Measurements from ENCODE around the gene ANXA8L1.
"Not testable (repeated sequence)": the region's sequence is repeated elsewhere in the genome, so short reads cannot be mapped to it uniquely, and the experiment has no call there.

The ANXA8L1 gene

DNA sequence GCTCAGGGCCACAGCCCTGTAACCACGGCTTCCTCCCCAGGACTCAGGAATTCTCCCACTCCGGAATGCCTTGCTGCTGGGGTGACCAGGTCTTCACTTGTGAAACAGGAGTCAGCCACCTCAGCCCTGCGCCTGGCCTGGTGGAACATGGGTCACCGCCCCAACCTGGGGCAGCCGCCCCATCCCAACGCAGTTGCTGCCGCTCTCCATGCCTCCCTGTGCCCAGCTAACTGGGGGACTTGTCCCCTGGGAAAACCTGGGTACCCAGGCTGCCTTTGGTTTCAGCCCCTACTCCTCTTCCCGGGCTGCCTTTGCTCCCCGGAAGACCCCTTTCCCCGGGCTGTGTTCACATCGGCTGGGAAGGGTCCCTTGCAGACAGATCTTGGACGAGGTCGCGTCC lies 22.2 kb downstream of the ANXA8L1 start:
- not testable (repeated sequence) for DNase-seq (ENCODE audit: low read depth in 2 of 2)

DNA sequence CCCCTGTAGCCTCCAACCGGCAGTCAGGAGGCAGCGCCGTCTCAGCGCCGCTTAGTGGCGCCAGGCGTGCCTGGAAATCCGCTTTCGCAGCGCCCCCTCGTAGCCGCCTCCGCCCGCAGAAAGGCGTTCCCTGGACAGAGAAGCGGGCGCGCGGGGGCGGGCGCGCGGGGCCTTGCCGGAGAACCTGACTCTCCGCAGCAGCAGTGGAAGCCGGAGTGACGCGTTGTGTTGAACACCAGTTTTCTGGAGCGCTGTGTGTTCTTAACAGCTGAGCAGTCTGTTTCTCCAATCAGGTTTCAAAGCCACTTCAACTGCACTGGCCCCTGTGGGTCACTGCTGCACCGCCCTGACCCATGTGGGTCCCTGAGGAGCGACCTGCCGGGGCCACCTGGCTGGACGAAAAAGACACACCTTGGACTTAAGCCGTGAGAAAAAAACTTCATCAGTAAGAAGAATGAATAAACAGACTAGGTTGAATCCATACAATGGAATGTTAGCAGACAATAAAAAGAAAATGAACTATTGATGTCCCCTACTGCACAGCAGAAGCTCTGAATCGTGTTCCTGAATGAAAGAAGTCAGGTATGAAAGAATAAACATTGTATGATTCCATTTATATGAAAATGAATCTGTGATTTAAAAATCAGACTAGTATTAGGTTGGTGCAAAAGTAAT lies 22.8 kb downstream of the ANXA8L1 start:
- not testable (repeated sequence) for DNase-seq (ENCODE audit: low read depth in 2 of 2)

DNA sequence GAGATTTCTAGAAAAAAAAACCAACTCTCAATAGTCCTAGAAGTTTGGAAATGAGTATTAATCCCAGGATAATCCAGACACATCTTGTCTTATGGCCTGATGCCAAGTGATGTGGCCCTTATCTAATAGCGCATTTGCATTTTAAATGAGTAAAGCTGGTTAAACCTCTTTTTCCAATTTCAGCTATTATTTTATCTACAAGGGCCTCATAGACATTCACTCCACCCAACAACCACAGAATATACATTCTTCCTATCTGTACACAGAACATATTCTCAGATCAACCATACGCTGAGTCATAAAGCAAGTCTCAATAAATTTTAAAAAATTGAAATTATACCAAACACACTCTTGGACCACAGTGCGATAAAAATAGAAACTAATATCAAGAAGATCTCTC lies 34.0 kb downstream of the ANXA8L1 start:
- DNase-seq (ENCODE audit: low read depth in 2 of 2): not testable (repeated sequence)

DNA sequence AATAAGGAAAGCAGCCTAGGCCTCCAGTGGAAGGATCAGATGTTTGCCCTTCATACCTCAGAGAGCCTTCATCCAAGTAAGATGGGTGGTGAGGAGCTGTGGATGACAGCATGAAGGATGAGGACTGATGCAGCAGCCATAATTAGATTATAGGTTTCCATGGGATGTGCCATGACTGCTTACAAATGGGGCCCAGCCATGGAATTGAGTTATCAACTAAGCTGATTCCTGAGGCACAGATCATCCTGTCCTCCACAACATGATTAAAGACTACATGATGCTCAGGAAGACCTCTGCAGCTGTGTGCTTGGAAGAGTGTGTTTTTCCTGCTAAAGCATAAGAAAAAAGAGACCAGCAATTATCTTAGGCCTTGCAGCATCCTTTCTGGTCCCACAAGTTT lies 35.5 kb downstream of the ANXA8L1 start:
- not testable (repeated sequence) for DNase-seq (ENCODE audit: low read depth in 2 of 2)

DNA sequence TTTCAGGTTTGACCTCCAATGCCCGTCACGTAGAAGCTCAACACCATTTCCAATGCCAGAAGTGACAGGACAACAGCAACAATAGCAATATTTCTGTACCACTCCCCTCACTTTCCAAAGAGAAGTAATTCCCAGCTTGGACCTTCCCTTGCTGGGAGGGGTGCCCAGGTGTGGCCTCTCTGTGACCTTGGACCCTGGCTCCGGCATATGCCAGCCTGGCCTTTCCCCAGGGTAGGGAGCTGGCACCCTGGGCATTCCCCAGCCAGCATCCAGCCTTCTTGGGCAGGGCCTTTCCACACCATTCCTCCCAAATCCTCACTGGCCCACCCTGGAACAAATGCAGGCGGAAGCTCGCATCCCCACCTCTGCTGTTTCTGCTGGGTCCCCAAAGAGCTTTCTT lies 37.1 kb downstream of the ANXA8L1 start:
- DNase-seq (ENCODE audit: low read depth in 2 of 2): not testable (repeated sequence)

DNA sequence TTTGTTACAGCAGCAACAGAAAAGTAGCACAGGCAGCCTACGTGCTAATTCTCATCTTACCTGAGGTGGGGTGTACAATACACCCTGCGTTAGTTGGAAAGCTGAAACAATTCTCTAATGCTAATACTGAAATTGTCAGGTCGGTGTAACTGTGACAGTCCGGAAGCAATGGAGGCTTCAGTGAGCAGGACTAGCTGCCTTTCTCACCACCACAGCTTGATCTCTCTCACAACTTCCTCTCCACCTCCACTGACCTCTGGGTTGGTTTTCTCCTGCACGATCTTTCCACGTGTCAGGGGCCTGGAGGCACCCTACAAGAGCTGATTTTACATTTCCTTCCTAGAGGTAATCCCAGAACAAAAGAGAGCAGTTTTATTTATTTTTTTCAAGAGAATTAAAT lies 39.7 kb downstream of the ANXA8L1 start:
- not testable (repeated sequence) for DNase-seq (ENCODE audit: low read depth in 2 of 2)

DNA sequence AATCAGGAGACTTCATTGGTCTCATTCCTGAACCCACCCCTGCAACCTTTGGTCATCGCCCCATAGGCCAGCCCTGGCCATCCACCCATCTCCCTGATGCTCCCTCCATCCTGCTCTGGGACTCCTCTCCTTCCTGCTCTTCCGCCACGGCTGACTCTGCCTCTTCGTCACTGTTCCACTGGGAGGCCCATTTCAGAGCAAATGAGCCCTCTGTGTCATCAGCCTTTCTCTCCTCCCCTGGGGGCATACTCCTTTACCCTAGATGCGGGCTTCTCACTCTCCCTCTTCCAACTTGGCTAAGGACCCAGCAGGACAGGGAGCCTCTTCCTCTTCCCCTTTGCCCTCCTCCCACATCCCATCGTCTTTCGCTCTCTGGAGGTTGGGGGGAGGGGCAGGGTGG lies 42.7 kb downstream of the ANXA8L1 start:
- not testable (repeated sequence) for DNase-seq (ENCODE audit: low read depth in 2 of 2)

DNA sequence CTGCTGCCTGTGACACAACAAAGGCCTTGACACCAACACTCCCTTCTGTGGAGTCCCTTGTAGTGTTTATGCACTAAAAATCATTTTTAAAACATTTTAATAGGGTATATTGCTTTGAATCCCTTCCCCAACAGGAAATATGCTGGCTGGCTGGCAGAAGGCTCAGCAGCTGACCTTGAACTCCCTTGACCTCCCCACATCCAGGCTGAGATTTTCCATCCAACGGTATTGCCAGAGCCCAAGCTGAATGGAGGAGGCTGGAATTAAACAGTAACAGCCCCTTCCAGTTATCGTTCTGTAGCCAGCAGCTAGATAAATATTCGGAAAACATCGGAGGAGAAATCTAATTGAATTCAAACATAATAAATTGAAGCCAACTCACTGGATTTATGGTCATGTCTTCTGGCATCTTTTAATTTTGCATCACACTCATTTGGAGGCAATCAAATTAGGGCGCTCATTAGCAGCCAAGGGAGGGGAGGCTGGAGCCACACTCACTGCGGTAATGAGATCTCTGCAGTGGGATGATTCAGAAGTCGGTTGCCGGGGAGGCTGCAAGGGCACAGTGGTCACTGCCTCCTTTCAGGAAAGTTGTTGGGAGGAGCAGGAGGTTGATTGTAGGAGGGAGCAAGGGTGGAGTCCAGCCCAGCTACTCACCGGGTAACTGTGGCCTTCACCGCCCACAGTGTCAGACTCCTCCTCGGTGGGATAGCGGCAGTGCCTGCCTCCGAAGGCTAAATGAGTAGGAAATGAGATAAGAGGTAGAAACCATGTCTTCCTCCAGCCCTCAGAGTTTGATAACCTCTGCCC lies 44.2 kb downstream of the ANXA8L1 start:
- DNase-seq (ENCODE audit: low read depth in 2 of 2): not testable (repeated sequence)

DNA sequence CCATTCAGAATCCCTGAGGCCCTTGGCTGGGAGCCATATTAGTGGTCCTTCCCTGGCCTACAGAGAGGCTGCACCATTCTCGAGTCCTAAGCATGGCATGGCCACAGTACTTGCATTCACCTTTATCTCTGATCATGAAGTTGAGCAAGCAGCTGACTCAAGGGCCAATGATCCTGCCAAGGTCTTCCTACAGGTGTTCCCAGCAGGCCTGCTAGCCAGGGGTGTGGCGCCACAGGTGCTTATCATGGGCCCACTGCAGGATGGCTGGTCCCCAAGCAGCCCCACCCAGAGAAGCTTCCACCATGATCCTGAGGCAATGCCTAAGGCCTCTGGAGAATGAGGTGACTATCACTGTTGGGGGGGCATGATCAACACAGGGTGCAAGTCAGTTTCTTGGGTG lies 48.0 kb downstream of the ANXA8L1 start:
- DNase-seq (ENCODE audit: low read depth in 2 of 2): not testable (repeated sequence)

DNA sequence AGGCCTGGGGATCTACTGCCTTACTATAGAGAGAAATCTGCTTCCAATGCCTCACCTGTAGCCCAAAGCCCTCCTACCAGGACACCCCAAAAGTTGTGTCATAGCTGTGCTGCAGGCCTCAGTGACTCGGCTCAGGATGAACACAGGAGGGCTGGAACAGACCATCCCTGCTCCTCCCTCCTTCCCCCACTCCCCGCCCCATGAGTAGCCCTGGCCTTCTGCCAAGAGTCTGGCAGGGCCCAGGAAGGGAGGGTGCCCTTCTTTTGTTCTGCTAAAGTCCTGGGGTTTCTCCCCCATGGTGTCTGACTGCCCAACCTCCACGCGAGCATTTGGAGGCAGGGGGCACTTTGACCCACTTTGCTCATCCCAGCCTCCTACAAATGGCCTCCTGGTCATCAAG lies 65.4 kb downstream of the ANXA8L1 start:
- not testable (repeated sequence) for DNase-seq (ENCODE audit: low read depth in 2 of 2)
